ENCODE results near the gene LACC1.

Gene LACC1

GRCh38 chr13:43877766-43878165 lies 1.9 kb upstream of the LACC1 start:
- Histone ChIP-seq H3K4me2 (peak overlapping the region; percentile 71; the same call in 1 of the 2 replicates), H3K36me3 (ENCODE audit: insufficient read depth) (no peaks in the 10 kb centered on the region), H3K9ac (no peak overlapping the region), H3K27ac (no peak overlapping the region), H3K27me3 (ENCODE audit: insufficient read depth, low read depth) (no peaks in the 10 kb centered on the region), H2AFZ (ENCODE audit: low read depth) (no peak overlapping the region), H4K20me1 (ENCODE audit: insufficient read depth) (no peaks in the 10 kb centered on the region), H3K4me3 (IDR thresholded peaks at IDR 0.05; ENCODE audit: insufficient read depth, low read depth, low read length) (no peak overlapping the region), H3K4me1 (ENCODE audit: low read depth, poor library complexity, severe bottlenecking) (peaks cover 36% of the 10 kb centered on the region), H3K79me2 (ENCODE audit: insufficient read depth, low read depth) (no peaks in the 10 kb centered on the region)
- no peak for TF ChIP-seq CTCF (conservative IDR thresholded peaks at IDR 0.05; ENCODE audit: low read depth, low read length)

GRCh38 chr13:43878892-43879754 lies 581 bp upstream of the LACC1 start, which contains the start of gene CCDC122:
Gene CCDC122 (minus strand): TSS chr13:43879740. CDS start chr13:43869376, 10,364 bp downstream.
- no peak for TF ChIP-seq CTCF (conservative IDR thresholded peaks at IDR 0.05; ENCODE audit: low read depth, low read length)
- peaks cover 36% of the 10 kb centered on the region for H3K4me1 ChIP-seq (ENCODE audit: low read depth, poor library complexity, severe bottlenecking)
- H3K4me3 ChIP-seq (IDR thresholded peaks at IDR 0.05; ENCODE audit: insufficient read depth, low read depth, low read length), result no peak within 1 kb of the TSS
- H3K36me3 ChIP-seq (ENCODE audit: insufficient read depth), result no peaks in the 10 kb centered on the region
- peak within 1 kb of the TSS; percentile 66 for H2AFZ ChIP-seq (ENCODE audit: low read depth)
- peak within 1 kb of the TSS; percentile 87 for H3K4me2 ChIP-seq
- H4K20me1 ChIP-seq (ENCODE audit: insufficient read depth), result no peaks in the 10 kb centered on the region
- no peaks in the 10 kb centered on the region for H3K79me2 ChIP-seq (ENCODE audit: insufficient read depth, low read depth)
- no peaks in the 10 kb centered on the region for H3K27me3 ChIP-seq (ENCODE audit: insufficient read depth, low read depth)
- H3K9ac ChIP-seq, result peak within 1 kb of the TSS; percentile 92
- H3K27ac ChIP-seq, result peak within 1 kb of the TSS; percentile 77

GRCh38 chr13:43880214-43880855 lies 631 bp downstream of the LACC1 start:
- Histone ChIP-seq H3K79me2 (ENCODE audit: insufficient read depth, low read depth) (no peaks in the 10 kb centered on the region), H3K36me3 (ENCODE audit: insufficient read depth) (no peaks in the 10 kb centered on the region), H2AFZ (ENCODE audit: low read depth) (peak overlapping the region; percentile 66; the same call in 1 of the 2 replicates), H3K4me3 (IDR thresholded peaks at IDR 0.05; ENCODE audit: insufficient read depth, low read depth, low read length) (no peak overlapping the region), H3K27ac (peak overlapping the region; percentile 77), H3K4me2 (peak overlapping the region; percentile 87), H3K4me1 (ENCODE audit: low read depth, poor library complexity, severe bottlenecking) (peaks cover 25% of the 10 kb centered on the region), H3K9ac (peak overlapping the region; percentile 92; the same call in 1 of the 2 replicates), H3K27me3 (ENCODE audit: insufficient read depth, low read depth) (no peaks in the 10 kb centered on the region), H4K20me1 (ENCODE audit: insufficient read depth) (no peaks in the 10 kb centered on the region)
- TF ChIP-seq CTCF (conservative IDR thresholded peaks at IDR 0.05; ENCODE audit: low read depth, low read length), result no peak

GRCh38 chr13:43880926-43881325 lies 1.2 kb downstream of the LACC1 start:
- Histone ChIP-seq H3K36me3 (ENCODE audit: insufficient read depth) (no peaks in the 10 kb centered on the region), H3K27me3 (ENCODE audit: insufficient read depth, low read depth) (no peaks in the 10 kb centered on the region), H3K9ac (no peak overlapping the region; the same call in 1 of the 2 replicates), H2AFZ (ENCODE audit: low read depth) (no peak overlapping the region), H3K79me2 (ENCODE audit: insufficient read depth, low read depth) (no peaks in the 10 kb centered on the region), H4K20me1 (ENCODE audit: insufficient read depth) (no peaks in the 10 kb centered on the region), H3K4me2 (peak overlapping the region; percentile 87), H3K27ac (no peak overlapping the region), H3K4me3 (IDR thresholded peaks at IDR 0.05; ENCODE audit: insufficient read depth, low read depth, low read length) (no peak overlapping the region), H3K4me1 (ENCODE audit: low read depth, poor library complexity, severe bottlenecking) (peaks cover 25% of the 10 kb centered on the region)
- TF ChIP-seq CTCF (conservative IDR thresholded peaks at IDR 0.05; ENCODE audit: low read depth, low read length), result no peak

All from KMS-11 (cell line).